IPS DF 6.9 (cell line): ENCODE data around the gene SLC24A3.

Experiments
- DNase-seq: peaks from one replicate; pipeline ENCODE4 v3.0.0-alpha.2; 2013; ENCODE audit warnings: low read depth, low spot score
- H3K27ac ChIP-seq: one replicate; pipeline ENCODE4 v1.5.1; 2013; ENCODE audit warnings: low read length, control low read depth
- H3K27me3 ChIP-seq: 2 replicates; pipeline ENCODE4 v1.6.1; 2013; ENCODE audit warnings: mild to moderate bottlenecking, low read length; ENCODE audit not compliant: control insufficient read depth, insufficient read depth
- H3K36me3 ChIP-seq: 2 replicates; pipeline ENCODE4 v1.6.1; 2013; ENCODE audit warnings: low read length; ENCODE audit not compliant: control insufficient read depth, insufficient read depth
- H3K4me1 ChIP-seq: 2 replicates; pipeline ENCODE4 v1.6.1; 2013; ENCODE audit warnings: low read length; ENCODE audit not compliant: control insufficient read depth, insufficient read depth
- H3K4me3 ChIP-seq: 2 replicates; pipeline ENCODE4 v1.5.1; 2013; ENCODE audit warnings: mild to moderate bottlenecking, low read length
- H3K9me3 ChIP-seq: 2 replicates; pipeline ENCODE4 v1.6.1; 2013; ENCODE audit warnings: low read length, inconsistent platforms; ENCODE audit not compliant: control insufficient read depth, insufficient read depth
- WGBS: extraction: QIAGEN DNeasy Blood & Tissue Kit; methylation state at CpG from one replicate; pipeline ENCODE4 v1.1.7; 2013; ENCODE audit warnings: mixed read lengths, missing lambda C conversion rate; ENCODE audit not compliant: insufficient read length, insufficient coverage; 5-methylcytosine and 5-hydroxymethylcytosine counted together

The SLC24A3 gene

DNA sequence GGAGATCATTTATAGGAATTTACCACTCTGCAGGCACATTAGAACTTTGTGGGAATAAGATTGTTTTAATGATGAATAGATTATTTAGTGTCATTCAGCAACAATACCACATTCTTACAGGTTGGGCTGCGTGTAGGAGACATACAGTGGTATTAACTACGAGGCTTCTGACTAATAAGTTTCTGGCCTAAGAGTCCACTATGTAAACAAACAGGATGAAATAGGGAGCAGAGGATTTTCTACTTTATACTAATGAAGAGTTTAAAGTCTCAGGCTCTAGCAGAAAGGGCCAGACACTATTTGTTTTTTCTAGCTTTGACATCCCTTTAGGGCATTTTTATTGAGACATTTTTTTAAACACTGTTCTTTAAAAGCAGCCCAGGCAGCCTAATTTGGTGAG lies 75.6 kb downstream of the SLC24A3 start:
- WGBS = no CpG with 5 or more reads among the region's 2 CpGs
- Histone ChIP-seq H3K27ac (no peak overlapping the region), H3K4me3 (no peak overlapping the region), H3K9me3 (no peaks in the 10 kb centered on the region), H3K36me3 (no peaks in the 10 kb centered on the region), H3K27me3 (no peaks in the 10 kb centered on the region), H3K4me1 (no peaks in the 10 kb centered on the region)
- no peak for DNase-seq

DNA sequence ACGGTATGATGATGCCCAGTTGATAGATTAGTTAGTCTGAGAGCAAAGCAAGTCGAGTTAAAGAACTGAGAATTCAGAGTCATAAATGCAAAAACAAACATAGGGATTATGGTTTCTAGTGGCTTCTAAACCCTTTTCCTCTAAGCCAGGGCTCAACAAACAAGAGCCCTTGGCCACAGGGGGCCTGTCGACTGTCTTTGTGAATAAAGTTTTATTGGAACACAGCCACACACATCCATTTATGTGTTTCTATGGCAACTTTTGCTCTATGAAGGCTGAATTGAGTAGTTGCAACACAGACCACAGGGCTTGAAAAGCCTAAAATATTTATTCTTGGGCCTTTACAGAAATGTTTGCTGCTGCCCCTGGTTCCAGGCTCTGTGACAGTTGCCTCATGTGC lies 76.2 kb downstream of the SLC24A3 start:
- Histone ChIP-seq H3K27ac (no peak overlapping the region), H3K9me3 (no peaks in the 10 kb centered on the region), H3K27me3 (no peaks in the 10 kb centered on the region), H3K4me3 (no peak overlapping the region), H3K36me3 (no peaks in the 10 kb centered on the region), H3K4me1 (no peaks in the 10 kb centered on the region)
- no CpG with 5 or more reads among the region's 3 CpGs for WGBS
- no peak for DNase-seq

DNA sequence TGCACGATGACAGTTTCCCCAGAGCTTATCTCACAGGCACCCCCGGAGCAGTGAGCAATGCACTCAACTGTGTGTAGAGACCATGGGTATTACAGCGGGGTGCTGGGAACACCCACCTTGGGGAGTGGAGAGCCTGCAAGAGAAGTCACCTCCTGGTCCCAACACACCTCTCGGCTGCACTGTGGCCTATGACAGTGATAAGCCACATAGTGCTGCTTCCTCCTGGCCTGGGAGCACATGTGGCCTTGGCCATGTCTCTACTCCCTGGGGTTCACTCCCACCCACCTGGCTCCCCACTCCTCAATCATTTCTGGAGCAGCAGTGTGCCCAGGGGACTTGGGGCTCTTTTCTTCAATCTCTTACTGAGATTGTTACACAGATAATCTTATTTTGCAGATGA lies 77.0 kb downstream of the SLC24A3 start:
- Histone ChIP-seq H3K27me3 (no peaks in the 10 kb centered on the region), H3K36me3 (no peaks in the 10 kb centered on the region), H3K9me3 (no peaks in the 10 kb centered on the region), H3K4me3 (no peak overlapping the region), H3K4me1 (no peaks in the 10 kb centered on the region), H3K27ac (no peak overlapping the region)
- WGBS = no CpG with 5 or more reads among the region's 4 CpGs
- no peak for DNase-seq

DNA sequence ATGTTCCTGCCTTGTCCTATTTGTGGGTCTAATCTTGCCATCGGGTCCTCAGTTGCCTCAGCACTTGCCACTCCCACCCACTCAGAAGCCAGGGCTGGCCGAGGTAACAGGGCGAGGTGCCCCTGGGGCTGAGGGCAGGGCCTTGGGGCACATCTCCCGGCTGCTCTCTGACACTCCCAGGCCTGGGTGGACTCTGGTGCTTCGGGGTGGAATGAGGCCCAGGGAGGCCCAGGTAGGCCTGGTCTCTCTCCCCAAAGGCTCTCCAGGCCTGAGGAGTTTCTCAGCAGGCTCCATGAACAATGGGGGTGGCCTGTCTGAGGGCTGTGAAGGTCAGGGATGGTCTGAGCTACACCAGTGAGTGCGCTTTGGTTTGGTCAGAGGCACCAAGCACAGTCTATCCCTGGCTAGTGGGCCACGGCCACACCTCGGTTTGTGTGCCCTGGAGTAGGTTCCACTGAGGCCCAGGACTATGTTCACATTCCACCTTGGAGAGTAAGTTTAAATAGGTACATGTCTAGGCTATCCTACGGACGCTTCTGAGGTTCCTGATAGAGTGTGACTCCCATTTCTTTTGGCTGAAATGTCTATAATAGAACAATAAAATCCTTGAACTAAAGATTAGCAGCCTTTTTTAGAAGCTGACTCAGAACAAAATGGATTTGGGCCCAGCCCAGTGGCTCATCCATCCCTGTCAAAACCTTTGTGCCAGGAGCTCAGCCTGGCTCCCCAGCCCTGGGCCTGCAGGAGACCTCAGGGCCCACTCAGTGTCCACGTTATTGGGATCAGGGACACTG lies 78.8 kb downstream of the SLC24A3 start:
- H3K27me3 ChIP-seq = no peaks in the 10 kb centered on the region
- WGBS = no CpG with 5 or more reads among the region's 11 CpGs
- H3K36me3 ChIP-seq = no peaks in the 10 kb centered on the region
- no peaks in the 10 kb centered on the region for H3K4me1 ChIP-seq
- no peak overlapping the region for H3K4me3 ChIP-seq
- no peaks in the 10 kb centered on the region for H3K9me3 ChIP-seq
- H3K27ac ChIP-seq = no peak overlapping the region
- no peak for DNase-seq

DNA sequence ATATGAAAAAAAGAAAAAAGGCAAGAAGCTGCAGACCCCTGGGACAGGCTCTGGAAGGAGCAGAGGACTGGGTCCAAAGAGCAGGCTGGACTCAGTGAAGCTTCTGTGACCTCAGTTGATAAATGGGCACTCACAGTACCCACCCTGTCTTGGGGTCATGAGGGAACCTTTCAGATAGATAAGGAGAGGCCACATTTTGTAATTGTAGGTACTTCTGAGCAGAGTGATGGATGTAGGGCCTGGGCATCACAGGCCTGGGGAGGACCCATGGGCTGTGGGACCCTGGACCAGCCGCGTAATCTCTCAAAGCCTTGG lies 79.3 kb downstream of the SLC24A3 start:
- DNase-seq = no peak
- H3K27me3 ChIP-seq = no peaks in the 10 kb centered on the region
- H3K9me3 ChIP-seq = no peaks in the 10 kb centered on the region
- no peak overlapping the region for H3K4me3 ChIP-seq
- WGBS = no CpG with 5 or more reads among the region's 2 CpGs
- H3K4me1 ChIP-seq = no peaks in the 10 kb centered on the region
- H3K36me3 ChIP-seq = no peaks in the 10 kb centered on the region
- no peak overlapping the region for H3K27ac ChIP-seq

DNA sequence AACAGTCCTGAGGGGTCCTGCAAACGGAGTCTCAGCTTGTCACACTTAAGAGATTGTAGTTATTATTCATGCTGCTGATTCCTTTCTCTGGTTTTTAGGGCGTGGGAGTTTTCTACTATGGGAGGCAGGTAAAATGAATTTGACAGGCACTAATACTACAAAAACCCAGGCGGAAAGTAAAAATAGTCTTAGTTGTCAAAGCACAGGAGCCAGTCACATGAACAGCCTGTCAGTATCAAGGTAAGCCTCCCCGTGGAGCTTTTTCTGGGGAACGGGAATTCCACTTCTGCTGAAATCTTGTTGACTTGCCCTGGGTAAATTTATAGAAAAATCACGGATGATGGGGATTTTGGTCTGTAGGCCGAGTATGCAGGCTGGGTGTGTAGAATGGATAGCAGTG lies 79.8 kb downstream of the SLC24A3 start:
- Histone ChIP-seq H3K9me3 (no peaks in the 10 kb centered on the region), H3K4me3 (no peak overlapping the region), H3K27ac (no peak overlapping the region), H3K27me3 (no peaks in the 10 kb centered on the region), H3K36me3 (no peaks in the 10 kb centered on the region), H3K4me1 (no peaks in the 10 kb centered on the region)
- DNase-seq = no peak
- no CpG with 5 or more reads among the region's 7 CpGs for WGBS

DNA sequence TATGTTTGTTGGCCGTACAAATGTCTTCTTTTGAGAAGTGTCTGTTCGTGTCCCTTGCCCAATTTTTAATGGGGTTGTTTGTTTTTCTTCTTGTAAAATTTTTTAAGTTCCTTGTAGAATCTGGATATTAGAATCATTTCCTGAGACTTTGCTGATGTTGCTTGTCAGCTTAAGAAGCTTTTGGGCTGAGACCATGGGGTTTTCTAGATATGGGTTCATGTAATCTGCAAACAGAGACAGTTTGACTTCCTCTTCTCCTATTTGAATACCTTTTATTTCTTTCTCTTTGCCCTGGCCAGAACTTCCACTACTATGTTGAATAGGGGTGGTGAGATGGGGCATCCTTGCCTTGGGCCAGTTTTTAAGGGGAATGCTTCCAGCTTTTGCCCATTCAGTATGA lies 82.6 kb downstream of the SLC24A3 start:
- WGBS = no CpG with 5 or more reads among the region's 2 CpGs
- DNase-seq = no peak
- Histone ChIP-seq H3K27ac (no peak overlapping the region), H3K4me3 (no peak overlapping the region), H3K36me3 (no peaks in the 10 kb centered on the region), H3K27me3 (no peaks in the 10 kb centered on the region), H3K9me3 (no peaks in the 10 kb centered on the region), H3K4me1 (0 out of 2 replicates have a peak, but pooled peaks cover 1% of the 10 kb centered on the region)

DNA sequence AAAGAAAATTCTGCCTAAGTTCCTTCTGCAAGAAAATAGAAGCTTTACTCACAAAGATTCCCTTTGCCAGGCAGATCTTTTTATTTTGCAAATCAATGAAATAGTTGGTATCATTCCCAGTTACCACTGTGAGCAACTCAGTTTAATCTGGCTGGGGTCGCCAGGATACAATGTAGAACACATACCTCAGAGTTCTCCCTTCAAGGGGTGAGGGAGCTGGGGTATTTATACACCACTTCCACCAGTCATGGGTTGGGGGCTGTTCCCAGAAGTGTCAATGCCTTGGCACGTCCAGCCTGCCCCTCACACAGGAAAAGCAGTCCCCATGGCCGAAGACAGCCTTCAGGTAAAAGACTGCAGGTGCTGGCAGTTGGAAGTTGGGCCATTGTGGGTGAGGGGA lies 86.2 kb downstream of the SLC24A3 start:
- Histone ChIP-seq H3K36me3 (no peaks in the 10 kb centered on the region), H3K27ac (no peak overlapping the region), H3K9me3 (no peaks in the 10 kb centered on the region), H3K27me3 (no peaks in the 10 kb centered on the region), H3K4me3 (no peak overlapping the region), H3K4me1 (0 out of 2 replicates have a peak, but pooled peaks cover 1% of the 10 kb centered on the region)
- no CpG with 5 or more reads among the region's 3 CpGs for WGBS
- no peak for DNase-seq

DNA sequence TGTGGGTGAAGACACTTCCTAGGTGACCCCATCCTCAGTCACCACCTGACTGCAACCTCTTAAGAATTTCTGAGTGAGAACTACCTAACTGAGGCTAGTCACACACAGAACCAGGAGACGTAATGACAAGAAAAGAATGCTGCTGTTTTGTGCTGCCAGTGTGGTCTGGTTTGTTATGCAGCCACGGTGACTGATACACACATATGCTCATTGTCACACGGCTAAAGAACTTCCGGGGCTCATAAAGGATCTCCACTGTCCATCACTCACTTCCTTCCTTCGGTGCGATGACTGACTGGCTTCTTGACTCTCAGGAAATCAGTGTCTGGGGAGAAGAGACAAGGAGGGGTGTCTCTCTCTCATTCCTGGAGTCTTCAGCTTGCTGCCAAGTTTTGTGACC lies 88.0 kb downstream of the SLC24A3 start:
- H3K36me3 ChIP-seq = no peaks in the 10 kb centered on the region
- H3K9me3 ChIP-seq = no peaks in the 10 kb centered on the region
- 0 out of 2 replicates have a peak, but pooled peaks cover 1% of the 10 kb centered on the region for H3K4me1 ChIP-seq
- H3K4me3 ChIP-seq = no peak overlapping the region
- WGBS = no CpG with 5 or more reads among the region's 6 CpGs
- no peak for DNase-seq
- H3K27ac ChIP-seq = no peak overlapping the region
- H3K27me3 ChIP-seq = no peaks in the 10 kb centered on the region

DNA sequence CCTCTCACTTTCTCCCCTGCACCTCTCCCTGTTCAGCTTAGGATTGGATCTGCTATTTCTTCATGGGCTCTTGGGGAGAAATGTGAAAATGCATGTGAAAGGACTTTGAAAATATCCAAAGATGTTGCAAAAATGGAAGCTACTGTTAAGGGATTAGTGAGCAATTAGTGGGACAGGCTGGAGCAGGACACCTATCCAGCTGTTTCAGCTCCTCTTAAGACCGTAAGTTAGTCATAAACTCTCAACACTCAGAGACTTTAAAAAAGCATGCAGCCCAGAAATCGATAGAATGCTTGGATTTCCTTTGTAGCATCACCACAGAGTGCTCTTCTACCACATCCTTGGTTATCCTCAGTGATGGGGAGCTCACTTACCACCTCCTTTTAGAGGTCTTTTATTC lies 88.7 kb downstream of the SLC24A3 start:
- no peaks in the 10 kb centered on the region for H3K27me3 ChIP-seq
- H3K9me3 ChIP-seq = no peaks in the 10 kb centered on the region
- no CpG with 5 or more reads among the region's 2 CpGs for WGBS
- no peak for DNase-seq
- no peak overlapping the region for H3K4me3 ChIP-seq
- H3K4me1 ChIP-seq = 0 out of 2 replicates have a peak, but pooled peaks cover 1% of the 10 kb centered on the region
- no peak overlapping the region for H3K27ac ChIP-seq
- H3K36me3 ChIP-seq = no peaks in the 10 kb centered on the region

DNA sequence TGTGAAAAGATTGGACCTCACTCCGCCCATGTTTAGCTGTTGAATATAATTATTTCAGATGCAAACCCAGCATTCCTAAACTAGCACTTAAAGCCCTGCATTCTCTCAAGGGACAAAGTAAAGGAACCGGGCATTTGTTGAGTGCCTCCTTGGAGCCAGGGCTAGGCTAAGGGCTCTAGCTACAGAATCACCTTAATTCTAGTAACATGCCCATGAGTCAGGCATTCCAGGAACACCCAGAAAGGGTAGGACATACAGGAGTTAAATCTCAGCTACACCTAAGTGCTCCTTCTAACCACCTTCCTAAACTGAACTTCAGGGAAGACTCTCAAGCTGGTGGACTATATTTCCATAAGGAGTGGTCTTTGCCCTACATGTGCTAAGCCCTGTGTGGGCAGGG lies 89.4 kb downstream of the SLC24A3 start:
- WGBS = no CpG with 5 or more reads among the region's 2 CpGs
- no peak for DNase-seq
- no peaks in the 10 kb centered on the region for H3K36me3 ChIP-seq
- no peak overlapping the region for H3K27ac ChIP-seq
- 0 out of 2 replicates have a peak, but pooled peaks cover 1% of the 10 kb centered on the region for H3K4me1 ChIP-seq
- H3K27me3 ChIP-seq = no peaks in the 10 kb centered on the region
- no peaks in the 10 kb centered on the region for H3K9me3 ChIP-seq
- H3K4me3 ChIP-seq = no peak overlapping the region
